ENCODE measurements around the gene KRT75.

DNA sequence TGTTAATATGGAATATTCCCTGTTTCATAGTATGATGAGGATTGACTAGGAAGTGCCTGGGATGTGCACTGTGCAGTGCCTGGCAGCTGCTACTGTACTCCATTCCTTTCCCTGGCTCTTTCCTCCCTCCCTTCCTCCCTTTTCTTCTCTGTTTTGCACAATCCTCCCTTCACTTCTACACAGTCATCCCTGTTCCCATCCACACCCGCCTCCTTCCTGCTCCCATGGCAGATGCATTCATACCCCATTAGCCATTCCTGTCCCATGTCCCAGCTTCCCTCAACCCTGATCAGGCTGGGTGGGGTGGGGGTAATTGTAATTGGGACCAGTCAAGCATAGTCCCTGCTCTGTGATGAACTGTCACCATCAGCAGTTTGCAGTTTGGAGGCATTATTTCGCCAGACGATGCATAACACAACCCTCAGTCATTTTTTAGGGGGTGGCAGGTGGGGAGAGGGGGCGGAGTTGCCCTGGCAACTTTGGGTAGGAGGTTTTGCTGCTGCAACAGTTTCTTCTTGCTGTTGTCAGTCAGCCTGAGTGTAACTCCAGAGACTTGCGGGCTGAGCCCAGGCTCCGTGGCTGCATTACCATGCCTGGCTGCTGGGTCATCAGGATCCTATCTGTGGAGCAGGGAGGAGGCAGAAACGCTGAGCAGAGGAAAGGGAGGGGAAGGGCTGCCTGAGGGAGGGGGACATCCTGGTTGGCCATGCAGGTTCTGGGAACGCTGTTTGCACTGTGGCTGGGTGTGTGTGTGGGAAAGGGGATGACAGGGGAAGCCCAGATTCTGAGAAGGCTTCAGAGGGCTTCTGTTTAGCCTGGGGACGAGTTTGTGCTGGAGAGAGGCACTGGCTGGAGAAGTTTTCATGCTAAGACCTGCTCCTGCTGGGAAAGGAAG lies 44.6 kb downstream of the KRT75 start:
- TF ChIP-seq GATA2 (IDR thresholded peaks at IDR 0.05; ENCODE audit: low read depth, low read length) (no peak), GATA3 (IDR thresholded peaks at IDR 0.05; ENCODE audit: low read depth, low read length) (no peak)

All from SH-SY5Y (cell line).